Putamen (tissue), 1 donor: Measurements from ENCODE around the gene LARGE1.

Experiments
- DNase-seq: peaks from one replicate; pipeline ENCODE4 v3.0.0-alpha.2; 2016; ENCODE audit warnings: low spot score

The LARGE1 gene

DNA sequence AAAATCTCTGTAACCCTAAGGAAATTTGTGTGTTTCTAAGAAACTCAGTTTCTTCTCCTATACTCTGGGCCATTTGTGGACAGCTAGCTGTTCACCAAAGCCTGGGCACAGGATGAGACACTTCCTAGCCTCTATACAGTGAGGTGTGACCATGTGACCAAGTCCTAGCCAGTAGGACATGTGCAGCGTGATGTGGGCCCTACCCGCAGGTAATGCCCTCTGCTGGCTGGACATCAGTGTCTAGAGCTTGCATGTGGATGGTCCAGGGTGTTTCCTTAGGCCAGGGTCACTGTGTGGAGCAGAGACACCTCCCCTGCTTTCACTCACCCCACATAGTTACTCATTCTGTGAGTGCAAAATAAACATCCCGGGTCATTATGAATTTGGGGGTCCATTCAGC is 100.5 kb downstream of the LARGE1 start:
- DNase-seq: no peak

DNA sequence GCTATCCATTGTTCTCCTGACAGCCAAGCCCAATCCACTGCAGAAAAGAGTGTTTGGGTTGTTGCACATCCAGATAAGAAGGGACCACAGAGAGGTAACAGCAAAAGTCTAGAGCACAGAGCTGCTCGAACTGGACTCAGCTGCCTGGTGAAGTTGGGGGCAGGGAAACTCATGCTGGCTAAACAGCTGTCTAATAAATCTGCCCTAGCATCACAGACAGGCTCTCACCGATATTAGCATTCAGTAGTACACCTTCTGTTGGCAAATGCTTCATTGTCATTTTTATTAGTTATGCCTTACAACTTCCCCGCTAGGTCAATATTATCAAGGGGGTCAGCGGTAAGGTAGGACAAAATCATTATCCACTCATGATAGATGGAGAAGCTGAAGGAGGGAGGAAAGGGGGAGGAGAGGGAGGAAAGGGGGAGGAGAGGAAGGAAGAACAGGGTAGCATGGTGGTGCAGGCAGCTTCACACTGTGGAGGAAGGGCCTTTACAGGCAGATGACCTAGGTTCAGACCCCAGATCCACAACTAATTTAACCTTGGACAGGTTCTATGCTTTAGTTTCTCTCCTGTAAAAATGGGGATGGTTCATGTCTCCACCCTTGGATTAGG is 102.7 kb downstream of the LARGE1 start:
- DNase-seq: no peak

DNA sequence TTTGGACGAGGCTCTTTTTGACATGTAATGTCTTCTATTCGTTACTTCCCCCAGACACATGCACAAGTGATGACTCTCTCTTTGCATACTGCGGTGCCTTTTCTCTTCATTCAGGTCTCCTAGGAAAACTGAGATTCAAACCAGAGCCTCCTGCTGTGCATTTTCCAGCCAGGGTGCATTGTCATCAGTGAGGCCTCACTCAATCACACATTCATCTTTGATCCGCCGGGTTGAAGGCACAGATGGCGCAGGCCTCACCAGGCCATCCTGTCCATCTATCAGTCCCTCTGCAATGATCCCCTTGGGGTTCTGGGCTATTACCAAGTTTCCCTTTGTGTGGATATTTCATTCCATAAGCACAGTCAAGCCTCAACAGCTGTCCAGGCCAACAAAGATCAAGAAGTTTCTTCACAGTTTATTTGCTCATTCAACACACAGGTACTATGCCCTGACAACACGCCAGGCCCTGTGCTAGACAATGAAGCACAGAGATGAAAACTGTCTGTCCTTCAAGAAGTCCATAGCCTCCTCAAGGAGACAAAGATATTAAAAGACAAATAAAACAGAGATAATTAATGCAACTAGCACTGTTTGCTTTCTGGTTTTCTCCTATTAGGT is 107.8 kb downstream of the LARGE1 start:
- DNase-seq: no peak

DNA sequence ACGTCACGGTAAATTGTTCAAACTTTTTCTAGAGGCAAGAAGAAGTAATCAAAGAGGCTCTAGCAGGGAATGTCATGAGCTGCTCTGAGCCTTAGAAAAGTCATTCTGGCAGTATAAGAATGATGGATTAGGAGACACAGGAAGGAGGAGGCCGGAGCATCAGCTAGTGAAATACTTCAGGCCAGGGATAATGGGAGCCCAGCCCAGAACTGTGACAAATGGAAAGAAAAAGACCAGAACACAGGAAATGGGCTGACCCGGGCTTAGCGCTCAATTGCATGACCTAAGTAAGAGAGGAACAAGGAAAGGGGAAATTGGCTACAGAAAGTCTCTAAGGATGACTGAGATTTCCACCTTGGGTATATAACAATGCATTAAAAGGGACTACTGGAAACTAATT is 108.6 kb downstream of the LARGE1 start:
- DNase-seq: no peak

DNA sequence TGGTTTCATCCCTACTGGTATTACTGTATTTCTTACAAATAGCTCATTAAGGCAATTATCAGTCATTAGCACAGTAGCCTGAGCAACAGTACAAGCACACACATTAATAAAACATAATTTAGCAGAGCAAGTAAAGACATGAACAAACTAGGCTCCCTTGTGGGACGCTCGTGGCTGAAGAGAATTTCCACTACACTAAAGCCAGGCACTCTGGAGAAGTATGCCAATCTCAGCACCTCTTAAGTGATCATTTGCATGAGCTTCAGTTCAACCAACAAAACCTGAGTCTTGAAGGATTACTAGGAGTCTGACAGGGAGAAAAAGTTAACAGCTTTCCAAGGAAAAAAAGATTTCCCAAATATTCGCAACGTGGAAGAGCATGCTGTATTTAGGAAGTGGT is 109.1 kb downstream of the LARGE1 start:
- no peak for DNase-seq

DNA sequence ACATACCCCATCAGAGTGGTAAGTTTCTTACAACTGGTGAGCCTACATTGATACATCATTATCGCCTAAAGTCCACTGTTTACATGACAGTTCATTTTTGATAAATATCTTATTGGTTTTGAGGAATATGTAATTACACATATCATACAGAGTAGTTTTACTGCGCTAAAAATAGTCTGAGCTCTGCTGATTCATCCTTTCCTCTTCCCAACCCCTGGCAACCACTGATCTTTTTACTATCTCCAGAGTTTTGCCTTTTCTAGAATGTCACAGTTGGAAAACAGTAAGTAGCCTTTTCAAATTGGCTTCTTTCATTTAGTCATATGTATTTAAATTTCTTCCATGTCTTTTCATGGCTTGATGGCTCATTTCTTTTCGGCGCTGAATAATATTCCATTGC is 112.8 kb downstream of the LARGE1 start:
- DNase-seq: no peak

DNA sequence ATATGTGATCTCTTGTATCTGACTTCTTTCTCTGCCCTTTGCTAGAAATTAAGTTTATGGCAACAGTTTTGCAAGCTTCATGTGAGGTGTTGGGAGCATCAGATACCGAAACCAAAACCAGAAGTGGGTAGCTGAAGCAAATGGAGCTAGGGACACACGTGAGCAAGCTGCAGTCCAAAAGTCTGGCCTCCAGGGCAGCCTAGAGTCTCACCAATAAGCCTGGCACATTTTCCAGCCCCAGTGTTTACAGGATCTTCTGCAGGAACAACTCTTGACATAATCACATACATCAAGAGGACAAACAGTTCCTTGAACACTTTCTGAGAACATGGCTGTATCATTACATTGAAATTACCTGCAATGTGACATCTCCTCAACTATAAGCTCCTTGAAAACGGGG is 114.1 kb downstream of the LARGE1 start:
- no peak for DNase-seq

DNA sequence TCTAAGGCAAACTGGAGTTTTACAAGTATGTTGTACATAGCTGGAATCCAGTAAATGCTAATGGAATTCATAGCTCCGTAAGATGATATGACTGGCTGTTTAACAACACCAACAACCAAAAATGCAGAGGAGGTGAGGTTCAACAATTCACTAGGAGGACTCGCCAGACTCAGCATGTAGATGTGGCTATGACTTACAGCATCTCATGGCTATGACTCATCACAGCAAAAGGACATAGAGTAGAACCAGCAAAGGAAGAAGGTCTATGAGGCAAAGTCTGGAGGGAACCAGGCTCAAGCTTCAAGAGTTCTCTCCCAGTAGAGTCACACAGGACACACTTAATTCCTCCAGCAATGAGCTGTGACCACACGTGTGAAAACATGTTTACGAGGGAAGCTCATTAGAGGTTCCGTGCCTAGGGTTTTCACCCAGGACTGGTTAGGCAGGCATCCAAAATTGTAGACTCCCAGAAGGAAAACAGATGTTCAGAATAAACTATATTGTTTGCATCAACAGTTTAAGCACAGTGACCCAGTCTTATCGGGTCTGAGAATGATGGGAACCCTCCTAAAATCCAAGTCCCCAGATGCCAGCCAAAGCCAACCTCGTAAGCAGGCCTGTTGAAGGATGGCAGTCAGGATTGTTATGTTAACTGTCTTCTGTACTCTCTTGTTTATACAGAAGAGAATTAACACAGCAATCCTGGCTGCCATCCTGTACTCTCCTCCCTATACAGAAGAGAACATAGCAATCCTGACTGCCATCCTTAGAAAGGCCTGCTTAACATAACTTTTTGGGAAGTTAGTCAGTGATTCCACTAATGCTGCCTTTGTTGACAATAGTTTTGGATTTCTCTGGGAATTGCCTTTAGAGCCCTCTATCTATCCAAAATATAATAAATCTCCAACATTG is 116.6 kb downstream of the LARGE1 start:
- no peak for DNase-seq

DNA sequence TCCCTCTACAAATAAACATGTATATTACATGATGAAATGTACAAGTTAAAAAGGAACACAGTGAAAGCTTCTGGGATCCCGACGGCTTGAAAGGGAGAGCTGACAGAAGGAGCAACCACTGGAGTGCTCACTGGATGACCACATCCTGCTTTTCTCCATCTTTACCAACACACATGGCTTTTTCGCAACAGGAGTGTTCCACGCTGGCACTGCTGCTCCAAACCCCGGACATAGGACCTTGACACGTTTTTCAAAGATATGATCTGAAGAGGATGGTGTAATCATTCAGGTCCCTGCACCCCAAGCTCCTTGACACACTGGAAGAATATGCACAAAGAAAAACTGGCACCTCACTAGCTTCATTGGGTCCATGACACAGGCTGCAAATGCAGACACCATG is 121.9 kb downstream of the LARGE1 start:
- DNase-seq: no peak

DNA sequence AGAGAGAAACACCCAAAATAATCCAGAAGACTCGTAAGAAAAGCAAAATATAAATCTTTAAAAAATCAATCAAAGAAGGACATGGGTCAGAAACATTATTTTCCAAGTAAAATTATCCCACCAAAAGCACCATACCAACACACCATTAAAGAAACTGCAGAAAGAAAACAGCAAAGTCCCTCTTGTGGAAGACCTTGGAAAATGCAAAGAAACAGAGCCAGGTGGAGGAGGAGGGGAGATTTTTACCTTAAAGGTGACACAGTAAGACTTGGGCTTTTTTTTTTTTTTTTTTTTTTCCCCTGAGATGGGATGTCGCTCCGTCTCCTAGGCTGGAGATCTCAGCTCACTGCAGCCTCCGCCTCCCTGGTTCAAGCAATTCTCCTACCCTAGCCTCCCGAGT is 123.8 kb downstream of the LARGE1 start:
- DNase-seq: no peak

DNA sequence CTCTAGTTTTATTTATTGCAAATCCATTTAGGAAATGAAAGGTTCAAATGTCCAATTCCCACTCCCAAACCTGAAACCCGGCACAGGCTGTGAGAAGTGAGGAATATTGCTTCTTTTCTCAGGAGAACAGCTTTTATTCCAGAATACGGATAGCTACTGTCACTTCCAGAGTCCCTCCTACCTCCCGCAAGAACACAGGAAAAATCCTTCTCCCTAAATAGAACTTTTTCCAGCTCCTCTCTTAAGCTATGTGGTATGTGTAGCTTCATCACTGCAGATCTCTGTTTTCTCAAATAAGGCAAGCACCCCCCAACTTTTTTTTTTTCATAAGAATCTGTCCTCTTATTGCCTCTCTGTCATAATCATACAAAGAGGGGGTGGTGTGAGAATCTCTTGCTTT is 126.8 kb downstream of the LARGE1 start:
- DNase-seq: peak; percentile 32

DNA sequence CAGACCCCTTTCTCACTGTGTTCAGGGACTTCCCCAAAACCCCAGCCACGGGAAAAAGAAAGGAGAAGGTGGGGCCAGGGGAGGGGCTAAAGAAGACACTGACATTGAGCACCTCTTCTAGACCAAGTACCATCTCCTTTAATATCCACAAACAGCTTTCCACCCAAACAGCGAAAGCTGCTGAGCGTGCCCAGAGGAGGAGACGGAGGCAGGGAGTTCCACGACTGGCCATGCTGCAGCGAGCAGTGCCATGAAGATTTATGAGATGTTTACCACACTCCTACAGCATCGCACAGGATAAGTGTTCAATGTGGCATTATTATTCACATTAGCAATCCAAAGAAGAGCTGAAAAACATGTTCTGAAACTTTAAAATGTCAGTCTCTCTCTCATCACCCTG is 127.4 kb downstream of the LARGE1 start:
- DNase-seq: no peak

DNA sequence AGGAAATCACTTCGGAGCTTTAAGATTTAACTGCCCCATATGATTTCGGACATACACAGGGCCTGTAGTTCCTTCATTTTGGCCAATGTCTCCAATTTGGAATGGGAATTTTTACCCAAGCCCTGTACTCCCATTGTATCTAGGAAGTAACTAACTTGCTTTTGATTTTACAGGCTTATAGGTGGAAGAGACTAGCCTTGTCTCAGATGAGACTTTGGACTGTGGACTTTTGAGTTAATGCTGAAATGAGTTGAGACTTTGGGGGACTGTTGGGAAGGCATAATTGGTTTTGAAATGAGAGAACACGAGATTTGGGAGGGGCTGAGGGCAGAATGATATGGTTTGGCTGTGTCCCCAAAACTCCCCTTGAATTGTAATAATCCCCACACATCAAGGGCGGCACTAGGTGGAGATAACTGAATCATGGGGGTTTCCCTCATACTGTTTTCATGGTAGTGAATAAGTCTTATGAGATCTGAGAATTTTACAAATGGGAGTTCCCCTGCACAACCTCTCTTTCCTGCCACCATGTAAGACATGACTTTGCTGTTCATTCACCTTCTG is 130.5 kb downstream of the LARGE1 start:
- no peak for DNase-seq

DNA sequence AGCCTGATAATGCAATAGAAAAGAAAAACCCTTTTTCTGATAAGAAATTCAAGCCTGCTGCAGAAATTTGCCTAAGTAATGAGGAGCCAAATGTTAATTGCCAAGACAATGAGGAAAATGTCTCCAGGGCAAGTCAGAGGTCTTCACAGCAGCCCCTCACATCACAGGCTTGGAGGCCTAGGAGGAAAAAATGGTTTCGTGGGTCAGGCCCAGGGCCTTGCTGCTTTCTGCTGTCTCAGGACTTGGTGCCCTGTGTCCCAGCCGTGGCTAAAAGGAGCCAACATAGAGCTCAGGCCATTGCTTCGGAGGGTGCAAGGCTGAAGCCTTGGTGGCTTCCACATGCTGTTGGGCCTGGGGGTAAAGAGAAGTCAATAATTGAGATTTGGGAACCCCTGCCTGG is 131.3 kb downstream of the LARGE1 start:
- DNase-seq: no peak

DNA sequence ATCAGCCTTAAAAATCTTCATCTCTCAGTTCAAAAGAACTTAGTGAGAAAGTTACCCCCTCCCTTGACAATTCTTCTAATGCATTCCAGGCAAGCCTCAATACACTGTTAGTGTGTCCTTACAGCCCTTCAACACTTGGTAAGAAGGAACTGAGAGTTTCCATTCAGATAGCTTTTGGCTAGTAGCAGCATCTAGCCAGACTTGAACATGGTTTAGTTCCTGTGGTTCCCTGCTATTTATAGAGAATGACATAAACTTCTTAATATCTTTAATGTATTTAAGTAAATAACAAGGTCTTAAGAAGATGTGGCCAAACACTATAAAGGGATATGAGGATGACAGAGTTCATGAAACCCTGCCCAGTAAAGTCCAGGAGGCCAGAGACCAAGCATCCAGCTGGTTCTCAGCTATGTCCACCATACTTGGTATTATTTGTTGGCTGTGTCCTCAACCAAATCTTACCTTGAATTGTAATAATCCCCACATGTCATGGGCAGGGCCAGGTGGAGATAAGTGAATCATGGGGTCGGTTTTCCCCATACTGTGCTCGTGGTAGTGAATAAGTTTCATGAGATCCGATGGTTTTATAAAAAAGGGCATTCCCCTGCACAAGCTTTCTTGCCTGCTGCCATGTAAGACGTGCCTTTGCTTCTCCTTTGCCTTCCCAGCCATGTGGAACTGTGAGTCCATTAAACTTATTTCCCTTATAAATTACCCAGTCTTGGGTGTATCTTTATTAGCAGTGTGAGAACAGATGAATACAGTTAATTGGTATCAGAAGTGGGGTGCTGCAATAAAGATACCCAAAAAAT is 132.4 kb downstream of the LARGE1 start:
- DNase-seq: no peak

DNA sequence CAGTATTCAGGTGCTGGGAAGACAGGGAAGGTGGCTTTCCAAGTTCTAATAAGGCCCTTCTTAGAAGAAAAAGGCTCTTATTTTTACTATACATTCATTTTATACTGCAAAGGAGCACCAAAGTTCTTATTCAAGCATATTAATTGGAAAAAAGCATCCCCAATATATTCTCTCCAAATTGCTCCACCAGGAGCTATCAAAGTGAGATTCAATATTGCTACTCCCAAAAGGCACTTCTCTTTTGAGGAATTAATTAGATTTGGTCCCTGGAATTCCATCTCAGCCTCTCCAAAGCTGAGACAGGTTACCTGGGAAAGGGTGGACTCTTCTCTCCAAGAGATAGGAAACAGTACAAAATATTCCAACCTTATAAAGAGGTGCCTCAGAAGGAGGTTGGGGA is 134.1 kb downstream of the LARGE1 start:
- no peak for DNase-seq

DNA sequence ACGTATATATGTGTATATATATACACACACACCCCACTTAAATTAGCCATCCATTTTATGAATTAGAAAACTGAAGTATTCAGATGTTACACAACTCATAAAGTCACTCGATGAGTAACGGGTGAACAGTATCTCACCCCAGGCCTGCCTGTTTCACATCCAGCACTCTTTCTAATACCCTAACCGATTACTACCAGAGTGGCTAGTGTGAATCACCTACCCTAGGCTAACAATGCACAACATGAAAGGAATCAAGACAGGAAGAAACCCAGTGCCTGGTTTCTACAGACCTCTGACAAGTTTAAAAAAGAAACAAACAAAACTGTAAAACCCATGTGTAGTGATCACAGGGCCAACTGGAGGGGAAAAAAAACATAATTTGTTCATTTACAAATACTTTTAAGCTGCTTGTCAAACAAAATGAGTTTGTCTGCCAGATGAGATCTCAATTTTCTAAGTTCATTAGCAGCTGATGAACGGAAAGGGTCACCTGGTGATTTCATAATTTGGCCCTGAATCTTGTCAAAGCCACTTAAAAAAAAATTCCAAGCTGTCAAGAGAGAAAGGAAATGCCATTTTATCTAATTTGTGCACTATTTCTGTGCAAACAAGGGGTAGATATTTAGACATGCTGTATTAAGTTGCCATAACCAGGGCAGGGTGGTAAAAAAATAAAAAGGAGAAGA is 134.8 kb downstream of the LARGE1 start:
- DNase-seq: no peak

DNA sequence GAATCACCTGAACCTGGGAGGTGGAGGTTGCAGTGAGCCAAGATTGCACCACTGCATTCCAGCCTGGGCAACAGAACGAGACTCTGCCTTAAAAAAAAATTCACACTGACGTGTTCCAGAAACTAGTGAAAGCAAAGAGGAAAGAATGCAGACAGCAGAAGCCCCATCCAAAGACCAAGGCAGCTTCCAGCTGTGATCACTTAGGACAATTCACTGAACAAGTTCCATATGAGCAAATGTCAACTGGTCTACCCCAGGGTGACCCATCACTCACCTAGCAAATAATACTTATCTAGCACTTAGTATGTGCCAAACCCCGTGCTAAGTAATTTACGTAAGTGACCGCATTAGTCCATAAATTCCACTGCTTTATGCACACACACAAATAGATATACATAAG is 138.9 kb downstream of the LARGE1 start:
- DNase-seq: no peak

DNA sequence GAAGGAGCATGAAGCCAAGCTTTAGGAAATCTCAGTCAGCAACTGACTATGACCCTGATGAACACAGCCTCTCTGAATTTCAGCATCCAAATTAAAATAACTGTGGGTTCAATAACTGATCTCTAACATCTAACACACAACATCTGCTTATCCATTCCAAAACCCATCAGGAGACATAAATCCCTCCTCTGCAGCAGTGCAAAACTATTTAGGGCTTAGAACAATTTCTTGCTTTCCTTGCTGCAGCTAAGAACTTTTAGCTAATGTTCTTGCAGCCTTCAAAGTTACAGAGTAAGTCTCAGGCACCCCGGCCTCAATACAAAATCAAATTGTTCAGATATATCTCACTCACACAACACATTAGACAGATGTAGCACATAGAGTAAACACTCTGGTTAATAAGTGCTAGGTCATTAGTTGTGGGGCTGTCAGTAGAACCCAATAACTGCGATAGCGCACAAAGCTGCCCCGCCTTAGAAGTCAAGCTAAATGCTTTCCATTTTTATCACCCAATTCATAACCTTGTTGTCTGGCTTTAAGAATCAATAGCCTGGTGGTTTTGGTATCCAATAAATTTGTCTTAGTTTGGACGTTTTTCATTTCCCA is 139.6 kb downstream of the LARGE1 start:
- no peak for DNase-seq

DNA sequence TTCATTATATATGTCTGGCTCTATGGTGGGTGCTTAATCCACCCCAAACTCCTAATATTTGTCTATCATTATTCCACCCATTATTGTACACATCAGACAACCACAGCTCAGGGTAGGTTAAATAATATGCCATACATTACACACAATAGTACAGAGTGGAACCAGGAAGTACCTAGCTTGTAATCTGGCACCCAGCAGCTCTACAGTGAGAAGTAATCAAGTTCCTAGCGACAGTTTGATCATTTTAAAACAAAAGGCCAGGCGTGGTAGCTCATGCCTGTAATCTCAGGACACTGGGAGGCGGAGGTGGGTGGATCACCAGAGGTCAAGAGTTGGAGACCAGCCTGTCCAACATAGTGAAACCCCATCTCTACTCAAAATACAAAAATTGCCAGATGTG is 141.0 kb downstream of the LARGE1 start:
- DNase-seq: no peak

DNA sequence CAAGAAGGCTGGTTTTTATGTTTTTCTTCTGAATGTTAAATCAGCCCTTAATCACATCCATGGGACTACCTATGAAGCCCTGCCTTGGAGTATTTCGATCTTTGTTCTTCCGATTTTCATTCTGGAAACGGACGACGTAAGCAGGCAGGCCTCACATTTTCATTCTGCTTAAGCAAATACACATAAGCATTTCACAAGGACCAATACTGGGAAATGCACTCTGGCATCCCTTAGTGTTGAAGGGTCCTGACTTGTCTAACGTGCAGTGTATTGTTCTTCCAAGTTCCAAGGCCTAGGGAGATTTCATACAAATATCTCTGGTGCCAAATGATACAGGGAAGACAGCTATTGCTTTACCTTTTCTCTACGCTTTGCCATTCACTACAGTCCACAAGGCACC is 143.8 kb downstream of the LARGE1 start:
- DNase-seq: no peak
